HepG2 (cell line): ENCODE results near the gene ZBTB47. TPM values are rescaled to one million over a fixed set of nuclear protein-coding genes. Genes with fewer than 3 reads are reported as not detected.

Source experiments
- ATAC-seq: fragments of 200-7000 bp; cut with Tn5 transposase; 3 replicates; pipeline ENCODE4 v1.9.1; 2020; ENCODE audit warnings: mild to moderate bottlenecking, moderate library complexity
- BruUV-seq: library from RNA; stranded (reverse); fragments of 400-500 nt; replicated peaks from 2 replicates; lab custom pipeline; 2021; lab: Mats Ljungman, UMichigan
- CTCF ChIA-PET: fragments of 300-600 bp; formaldehyde crosslinking; extraction: SDS; loops from one replicate; lab custom pipeline; 2021; ENCODE audit warnings: low total read pairs, inconsistent platforms, low intra/inter-chr PET ratio; lab: Yijun Ruan, JAX
- POLR2A ChIA-PET: fragments of 350-600 bp; sonication (Branson Sonifier 250); formaldehyde crosslinking; loops from one replicate; lab custom pipeline; 2020; ENCODE audit warnings: antibody characterized with exemption, inconsistent platforms; lab: Yijun Ruan, JAX
- DNase-seq: peaks from one replicate; pipeline ENCODE4 v3.0.0-alpha.2; 2015; ENCODE audit warnings: low spot score
- FAIRE-seq: peaks from 3 replicates; lab custom pipeline; 2011; peaks lifted over from hg19 to GRCh38; lab: Jason Lieb, UNC
- H2AFZ ChIP-seq: one replicate; pipeline ENCODE4 v1.6.1; 2011; ENCODE audit warnings: low read length, inconsistent platforms
- H3K27ac ChIP-seq: fragments of 300-600 bp; 3 replicates; pipeline ENCODE4 v1.8.0; 2011; ENCODE audit warnings: mixed run types, mild to moderate bottlenecking, mixed read lengths, low read length, inconsistent platforms; ENCODE audit not compliant: insufficient read depth; ENCODE audit errors: extremely low read length
- H3K27me3 ChIP-seq, 2 experiments: fragments of 200-600 bp in 1 of 2; 2 replicates in 1 of 2; 3 replicates in 1 of 2; pipeline versions ENCODE4 v1.6.0 to v1.8.0; 2011; ENCODE audit warnings: low read length in 2 of 2, mild to moderate bottlenecking in 2 of 2, moderate library complexity in 2 of 2, inconsistent platforms in 1 of 2; ENCODE audit not compliant: insufficient read depth in 2 of 2, control insufficient read depth in 1 of 2
- H3K36me3 ChIP-seq, 2 experiments: fragments of 200-600 bp in 1 of 2; replicated peaks in 1 of 2; 2 replicates in 1 of 2; 3 replicates in 1 of 2; pipeline versions ENCODE4 v1.5.1 to v1.8.0; 2011; ENCODE audit warnings: low read length in 2 of 2, inconsistent platforms in 1 of 2; ENCODE audit not compliant: insufficient read depth in 2 of 2, control insufficient read depth in 1 of 2
- H3K4me1 ChIP-seq: 2 replicates; pipeline ENCODE4 v1.5.1; 2012; ENCODE audit warnings: low read length, inconsistent platforms; ENCODE audit not compliant: insufficient read depth
- H3K4me2 ChIP-seq: 2 replicates; pipeline ENCODE4 v1.6.0; 2011; ENCODE audit warnings: low read depth, low read length, inconsistent platforms
- H3K4me3 ChIP-seq, 3 experiments: fragments of 200-600 bp in 1 of 3; sonication (generic), shearing (Covaris generic) in 1 of 3; replicated peaks in 1 of 3; 2 replicates each; pipeline ENCODE4 v1.5.1; 2011 to 2016; ENCODE audit warnings: low read length in 3 of 3, inconsistent platforms in 2 of 3, low read depth in 2 of 3, mild to moderate bottlenecking in 2 of 3, control low read depth in 1 of 3, mixed read lengths in 1 of 3; ENCODE audit not compliant: insufficient read depth in 1 of 3
- H3K79me2 ChIP-seq: one replicate; pipeline ENCODE4 v1.6.1; 2011; ENCODE audit warnings: low read length, inconsistent platforms; ENCODE audit not compliant: insufficient read depth
- H3K9ac ChIP-seq: 2 replicates; pipeline ENCODE4 v1.6.0; 2011; ENCODE audit warnings: mild to moderate bottlenecking, low read depth, low read length, inconsistent platforms; ENCODE audit not compliant: insufficient read depth
- H3K9me3 ChIP-seq: 2 replicates; pipeline ENCODE4 v1.5.1; 2012; ENCODE audit warnings: mild to moderate bottlenecking, low read length
- H4K20me1 ChIP-seq: 2 replicates; pipeline ENCODE4 v1.6.0; 2011; ENCODE audit warnings: inconsistent platforms, mild to moderate bottlenecking, low read length, moderate library complexity; ENCODE audit not compliant: insufficient read depth
- DNMT3B ChIP-seq: conservative IDR thresholded peaks from 2 replicates; pipeline ENCODE4 v1.6.1; 2016; ENCODE audit warnings: missing biosample characterization, control low read depth
- FOSL1 ChIP-seq: sonication (generic); formaldehyde crosslinking; IDR thresholded peaks from 2 replicates; pipeline ENCODE4 v1.9.0; 2021; ENCODE audit warnings: missing genetic modification reagents, borderline replicate concordance
- HNRNPK ChIP-seq: fragments of 200-400 bp; formaldehyde crosslinking; IDR thresholded peaks from 2 replicates; pipeline ENCODE4 v1.6.1; 2018; ENCODE audit warnings: low read length, low read depth, moderate library complexity, mild to moderate bottlenecking; ENCODE audit not compliant: poor library complexity, severe bottlenecking
- MXI1 ChIP-seq: IDR thresholded peaks from 3 replicates; pipeline ENCODE4 v1.6.1; 2012; ENCODE audit warnings: low read depth, low read length, inconsistent platforms, borderline replicate concordance
- SIX4 ChIP-seq: sonication (generic); formaldehyde crosslinking; IDR thresholded peaks from 2 replicates; pipeline ENCODE4 v1.4.0; 2020; ENCODE audit warnings: missing genetic modification reagents
- TAF1 ChIP-seq: sonication (generic); formaldehyde crosslinking; IDR thresholded peaks from 2 replicates; pipeline ENCODE4 v1.4.0; 2020; ENCODE audit warnings: missing genetic modification reagents
- ZNF460 ChIP-seq: sonication (generic); formaldehyde crosslinking; IDR thresholded peaks from 2 replicates; pipeline ENCODE4 v1.5.1; 2020; ENCODE audit warnings: missing genetic modification reagents, mild to moderate bottlenecking, borderline replicate concordance
- WGBS: methylation state at CpG from one replicate; pipeline ENCODE4 v1.1.6; 2017; ENCODE audit warnings: low lambda C conversion rate; 5-methylcytosine and 5-hydroxymethylcytosine counted together
- in situ Hi-C: cut with HindIII; loops from 2 replicates; pipeline ENCODE4 v1.10.0; 2017; ENCODE audit warnings: low pct_unique_long_range_greater_than_20kb; ENCODE audit not compliant: extremely low pct_ligation_motif_present
- intact Hi-C: fragments of 100-400 bp; cut with micrococcal nuclease; formaldehyde crosslinking; loops from one replicate; pipeline ENCODE4 v1.10.0; 2022; ENCODE audit not compliant: unreplicated experiment
- polyA plus RNA-seq, 8 experiments: library from polyadenylated mRNA; depleted of rRNA in 3 of 8; stranded (reverse) in 7 of 8; unstranded in 1 of 8; fragments of >200 nt; fragmentation: Illumina TruSeq in 4 of 8; extraction: Trizol in 4 of 8; gene quantifications; 2 replicates each; pipeline versions ENCODE4 v1.2.1 to v1.2.3, GENCODE V29; 2011 to 2016; ENCODE audit warnings: low read depth in 4 of 8, missing spikeins in 1 of 8, mixed read lengths in 1 of 8; ENCODE audit not compliant: insufficient read depth in 1 of 8
- total RNA-seq, 5 experiments: library from RNA; depleted of rRNA; stranded (reverse); fragments of >200 nt; fragmentation: Illumina TruSeq; extraction: Trizol; gene quantifications; 2 replicates each; pipeline ENCODE4 v1.2.3, GENCODE V29; 2016; ENCODE audit warnings: low read depth in 1 of 5
- TF ChIP-seq, protein P1 (sequence below): sonication (generic); formaldehyde crosslinking; IDR thresholded peaks from 2 replicates; pipeline ENCODE4 v1.8.1; 2023; ENCODE audit warnings: missing genetic modification reagents, mild to moderate bottlenecking, borderline replicate concordance

The ZBTB47 gene
- total and polyA plus RNA-seq, 2 of the 13 experiments (the other 11 are each of a cell fraction or from before 2014, with no cell fraction given), result 1.5 to 3.1 TPM

DNA sequence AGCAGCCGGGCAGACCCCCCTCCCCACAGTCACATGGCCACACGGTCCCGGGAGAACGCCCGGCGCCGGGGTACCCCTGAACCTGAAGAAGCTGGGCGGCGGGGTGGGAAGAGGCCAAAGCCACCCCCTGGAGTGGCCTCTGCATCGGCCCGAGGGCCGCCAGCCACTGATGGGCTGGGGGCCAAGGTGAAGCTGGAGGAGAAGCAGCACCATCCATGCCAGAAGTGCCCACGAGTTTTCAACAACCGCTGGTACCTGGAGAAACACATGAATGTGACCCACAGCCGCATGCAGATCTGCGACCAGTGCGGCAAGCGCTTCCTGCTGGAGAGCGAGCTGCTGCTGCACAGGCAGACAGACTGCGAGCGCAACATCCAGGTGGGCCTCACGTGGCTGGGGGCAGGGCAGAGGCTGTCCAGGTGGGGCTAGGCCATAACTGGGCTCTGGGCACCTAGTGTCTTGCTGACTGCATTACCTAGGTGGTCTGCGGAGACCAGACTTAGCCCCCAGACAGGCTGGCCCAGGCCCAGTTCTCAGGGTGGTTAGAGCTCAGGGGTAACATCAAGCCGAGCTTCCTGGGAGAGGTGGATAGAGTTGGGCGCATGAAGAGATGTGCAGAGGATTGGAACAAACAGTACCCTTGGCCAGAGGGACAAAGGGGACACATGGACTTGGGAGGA, 6.1 kb downstream of the ZBTB47 start:
- FAIRE-seq (no peak), ATAC-seq (no peak), DNase-seq (no peak)
- H3K27ac ChIP-seq, result no peak overlapping the region
- no peaks in the 10 kb centered on the region for H3K36me3 ChIP-seq
- no peaks in the 10 kb centered on the region for H3K27me3 ChIP-seq
- ChIA-PET CTCF (no interaction called here), POLR2A (no interaction called here)
- BruUV-seq, result no TSS peak
- no peak overlapping the region for H2AFZ ChIP-seq
- intact Hi-C loops, result no loop called here
- H4K20me1 ChIP-seq, result no peaks in the 10 kb centered on the region
- no peak overlapping the region for H3K4me2 ChIP-seq
- no peak overlapping the region for H3K9ac ChIP-seq
- no peaks in the 10 kb centered on the region for H3K79me2 ChIP-seq
- H3K9me3 ChIP-seq, result no peaks in the 10 kb centered on the region
- in situ Hi-C loops, result no loop called here
- H3K4me3 ChIP-seq, result no peak overlapping the region
- peaks cover 36% of the 10 kb centered on the region for H3K4me1 ChIP-seq
- TF ChIP-seq HNRNPK (peak; percentile 14), MXI1 (no peak), TAF1 (CRISPR knock-in tag) (no peak)
- 91% methylated on average over 15 of the region's 25 CpGs for WGBS

DNA sequence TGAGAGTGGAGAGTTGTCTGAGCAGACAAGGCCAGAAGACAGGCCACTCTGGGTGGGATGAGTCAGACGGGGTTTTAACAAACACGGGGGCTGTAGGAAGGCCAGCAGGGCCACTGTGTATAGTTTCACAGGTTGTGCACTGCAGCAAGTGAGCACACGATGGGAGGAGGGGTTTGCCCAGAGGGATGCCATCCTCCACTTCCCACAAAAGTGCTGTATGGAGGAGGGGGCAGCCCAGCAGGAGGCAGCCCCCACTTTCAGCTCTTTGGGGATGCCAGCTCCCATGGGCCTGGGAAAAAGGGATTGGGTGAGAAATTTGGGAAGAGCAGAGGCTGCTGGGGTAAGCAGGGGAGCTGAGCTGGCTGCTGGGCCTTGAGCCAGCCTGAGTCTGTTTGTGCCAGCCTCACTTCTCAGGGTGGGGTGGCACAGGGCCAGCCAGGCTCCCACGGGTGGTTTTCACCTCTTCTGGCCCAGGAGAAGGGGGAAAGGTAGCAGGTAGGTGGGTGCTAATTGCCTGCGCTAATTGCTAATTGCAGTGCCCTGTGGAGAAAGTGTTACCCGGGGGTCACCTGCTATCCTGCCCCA, 6.7 kb downstream of the ZBTB47 start:
- CTCF ChIA-PET, result no interaction called here
- H3K4me1 ChIP-seq, result peaks cover 30% of the 10 kb centered on the region
- TF ChIP-seq ZNF460, result no peak
- no peak for TF ChIP-seq DNMT3B (CRISPR knock-in tag)
- TF ChIP-seq SIX4 (CRISPR knock-in tag), result no peak
- TF ChIP-seq, protein P1, sequence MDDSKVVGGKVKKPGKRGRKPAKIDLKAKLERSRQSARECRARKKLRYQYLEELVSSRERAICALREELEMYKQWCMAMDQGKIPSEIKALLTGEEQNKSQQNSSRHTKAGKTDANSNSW (CRISPR knock-in tag), result no peak
- no peak for TF ChIP-seq FOSL1
- 80% methylated on average over 6 of the region's 6 CpGs for WGBS
- H3K9me3 ChIP-seq, result no peaks in the 10 kb centered on the region
- intact Hi-C loops (no loop called here), in situ Hi-C loops (no loop called here)
- H3K9ac ChIP-seq, result no peak overlapping the region
- H4K20me1 ChIP-seq, result no peaks in the 10 kb centered on the region
- FAIRE-seq (no peak), ATAC-seq (no peak), DNase-seq (no peak)
- no peak overlapping the region for H2AFZ ChIP-seq
- no peaks in the 10 kb centered on the region for H3K79me2 ChIP-seq
- no peaks in the 10 kb centered on the region for H3K36me3 ChIP-seq
- H3K27me3 ChIP-seq, result no peaks in the 10 kb centered on the region
- H3K4me3 ChIP-seq, result no peak overlapping the region
- no peak overlapping the region for H3K27ac ChIP-seq
- BruUV-seq, result no TSS peak
- POLR2A ChIA-PET, result no interaction called here
- no peak overlapping the region for H3K4me2 ChIP-seq
